Ishikawa (cell line): ENCODE results near the gene FNDC8.

Experiments
- CEBPB ChIP-seq: IDR thresholded peaks from 2 replicates; pipeline ENCODE4 v1.6.1; 2012
- CREB1 ChIP-seq: IDR thresholded peaks from 2 replicates; pipeline ENCODE4 v1.6.1; 2012; ENCODE audit warnings: low read depth
- EGR1 ChIP-seq: IDR thresholded peaks from 2 replicates; pipeline ENCODE4 v1.6.1; 2012
- EP300 ChIP-seq: IDR thresholded peaks from 2 replicates; pipeline ENCODE4 v1.6.1; 2012; ENCODE audit warnings: borderline replicate concordance
- FOXM1 ChIP-seq: IDR thresholded peaks from 2 replicates; pipeline ENCODE4 v1.6.1; 2012; ENCODE audit warnings: low read depth, borderline replicate concordance
- NFIC ChIP-seq: IDR thresholded peaks from 2 replicates; pipeline ENCODE4 v1.6.1; 2012
- RAD21 ChIP-seq: IDR thresholded peaks from 2 replicates; pipeline ENCODE4 v1.6.1; 2012; ENCODE audit warnings: low read depth
- TAF1 ChIP-seq: IDR thresholded peaks from 2 replicates; pipeline ENCODE4 v1.6.1; 2012; ENCODE audit warnings: low read depth, mild to moderate bottlenecking
- TCF12 ChIP-seq: IDR thresholded peaks from 2 replicates; pipeline ENCODE4 v1.6.1; 2012; ENCODE audit warnings: low read depth
- TEAD4 ChIP-seq: IDR thresholded peaks from 2 replicates; pipeline ENCODE4 v1.6.1; 2012
- YY1 ChIP-seq: IDR thresholded peaks from 2 replicates; pipeline ENCODE4 v1.6.1; 2012; ENCODE audit warnings: low read depth
- ZBTB7A ChIP-seq: IDR thresholded peaks from 2 replicates; pipeline ENCODE4 v1.6.1; 2012; ENCODE audit warnings: low read depth
- TF ChIP-seq, protein P1 (sequence below): IDR thresholded peaks from 2 replicates; pipeline ENCODE4 v1.6.1; 2012; ENCODE audit warnings: low read depth, mild to moderate bottlenecking
- TF ChIP-seq, protein P2 (sequence below): IDR thresholded peaks from 2 replicates; pipeline ENCODE4 v1.6.1; 2012
- TF ChIP-seq, protein P3 (sequence below): IDR thresholded peaks from 2 replicates; pipeline ENCODE4 v1.6.1; 2012

The FNDC8 gene

DNA sequence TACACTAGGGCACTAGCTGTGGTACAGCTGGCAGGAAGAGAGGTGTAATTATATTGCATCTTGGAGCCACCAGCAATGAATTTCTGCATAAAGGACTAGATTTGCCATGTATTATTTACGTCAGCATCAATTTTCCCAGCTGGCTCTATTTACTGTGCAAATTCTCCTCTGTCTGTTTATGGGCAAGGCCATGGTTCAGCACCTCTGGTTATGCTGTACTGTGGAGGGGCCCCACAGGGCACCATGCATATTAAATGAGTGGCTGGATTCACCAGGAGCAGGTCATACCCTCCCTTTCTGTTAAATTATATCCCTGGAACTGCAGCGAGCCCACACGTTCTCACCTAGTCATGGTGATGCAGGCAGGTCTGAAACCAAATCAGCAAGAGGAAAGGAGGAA, 21.5 kb upstream of the FNDC8 start:
- TF ChIP-seq ZBTB7A (no peak), CEBPB (no peak), RAD21 (no peak), TCF12 (no peak), FOXM1 (no peak), TEAD4 (no peak), CREB1 (no peak), TAF1 (no peak), EGR1 (no peak), YY1 (no peak), EP300 (no peak), NFIC (no peak)
- TF ChIP-seq, protein P1, sequence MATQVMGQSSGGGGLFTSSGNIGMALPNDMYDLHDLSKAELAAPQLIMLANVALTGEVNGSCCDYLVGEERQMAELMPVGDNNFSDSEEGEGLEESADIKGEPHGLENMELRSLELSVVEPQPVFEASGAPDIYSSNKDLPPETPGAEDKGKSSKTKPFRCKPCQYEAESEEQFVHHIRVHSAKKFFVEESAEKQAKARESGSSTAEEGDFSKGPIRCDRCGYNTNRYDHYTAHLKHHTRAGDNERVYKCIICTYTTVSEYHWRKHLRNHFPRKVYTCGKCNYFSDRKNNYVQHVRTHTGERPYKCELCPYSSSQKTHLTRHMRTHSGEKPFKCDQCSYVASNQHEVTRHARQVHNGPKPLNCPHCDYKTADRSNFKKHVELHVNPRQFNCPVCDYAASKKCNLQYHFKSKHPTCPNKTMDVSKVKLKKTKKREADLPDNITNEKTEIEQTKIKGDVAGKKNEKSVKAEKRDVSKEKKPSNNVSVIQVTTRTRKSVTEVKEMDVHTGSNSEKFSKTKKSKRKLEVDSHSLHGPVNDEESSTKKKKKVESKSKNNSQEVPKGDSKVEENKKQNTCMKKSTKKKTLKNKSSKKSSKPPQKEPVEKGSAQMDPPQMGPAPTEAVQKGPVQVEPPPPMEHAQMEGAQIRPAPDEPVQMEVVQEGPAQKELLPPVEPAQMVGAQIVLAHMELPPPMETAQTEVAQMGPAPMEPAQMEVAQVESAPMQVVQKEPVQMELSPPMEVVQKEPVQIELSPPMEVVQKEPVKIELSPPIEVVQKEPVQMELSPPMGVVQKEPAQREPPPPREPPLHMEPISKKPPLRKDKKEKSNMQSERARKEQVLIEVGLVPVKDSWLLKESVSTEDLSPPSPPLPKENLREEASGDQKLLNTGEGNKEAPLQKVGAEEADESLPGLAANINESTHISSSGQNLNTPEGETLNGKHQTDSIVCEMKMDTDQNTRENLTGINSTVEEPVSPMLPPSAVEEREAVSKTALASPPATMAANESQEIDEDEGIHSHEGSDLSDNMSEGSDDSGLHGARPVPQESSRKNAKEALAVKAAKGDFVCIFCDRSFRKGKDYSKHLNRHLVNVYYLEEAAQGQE, result no peak
- TF ChIP-seq, protein P2, sequence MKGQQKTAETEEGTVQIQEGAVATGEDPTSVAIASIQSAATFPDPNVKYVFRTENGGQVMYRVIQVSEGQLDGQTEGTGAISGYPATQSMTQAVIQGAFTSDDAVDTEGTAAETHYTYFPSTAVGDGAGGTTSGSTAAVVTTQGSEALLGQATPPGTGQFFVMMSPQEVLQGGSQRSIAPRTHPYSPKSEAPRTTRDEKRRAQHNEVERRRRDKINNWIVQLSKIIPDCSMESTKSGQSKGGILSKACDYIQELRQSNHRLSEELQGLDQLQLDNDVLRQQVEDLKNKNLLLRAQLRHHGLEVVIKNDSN, result no peak
- TF ChIP-seq, protein P3, sequence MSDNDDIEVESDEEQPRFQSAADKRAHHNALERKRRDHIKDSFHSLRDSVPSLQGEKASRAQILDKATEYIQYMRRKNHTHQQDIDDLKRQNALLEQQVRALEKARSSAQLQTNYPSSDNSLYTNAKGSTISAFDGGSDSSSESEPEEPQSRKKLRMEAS, result no peak

DNA sequence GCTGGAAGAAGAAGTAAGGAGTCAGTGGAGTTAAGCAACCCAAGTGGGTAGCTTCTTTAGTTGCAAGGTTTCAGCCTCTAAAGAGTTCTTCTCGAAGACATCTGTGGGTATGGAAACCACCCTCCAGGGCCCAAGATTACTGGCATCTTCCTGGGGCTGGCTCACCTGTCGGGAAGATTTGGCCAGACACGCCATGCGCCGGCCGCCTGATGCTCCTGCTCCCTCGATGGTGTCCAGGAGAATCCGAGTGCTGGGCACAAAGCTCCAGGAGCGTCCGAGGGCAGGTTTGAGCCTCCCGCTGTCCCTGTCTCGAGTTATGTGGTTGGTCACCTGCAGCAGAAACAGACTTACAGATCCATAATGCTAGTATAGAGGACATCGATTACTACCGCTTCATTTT, 20.4 kb upstream of the FNDC8 start:
- TF ChIP-seq EGR1 (no peak), RAD21 (no peak), ZBTB7A (no peak), TEAD4 (no peak), TAF1 (no peak)
- TF ChIP-seq, protein P2, result no peak

DNA sequence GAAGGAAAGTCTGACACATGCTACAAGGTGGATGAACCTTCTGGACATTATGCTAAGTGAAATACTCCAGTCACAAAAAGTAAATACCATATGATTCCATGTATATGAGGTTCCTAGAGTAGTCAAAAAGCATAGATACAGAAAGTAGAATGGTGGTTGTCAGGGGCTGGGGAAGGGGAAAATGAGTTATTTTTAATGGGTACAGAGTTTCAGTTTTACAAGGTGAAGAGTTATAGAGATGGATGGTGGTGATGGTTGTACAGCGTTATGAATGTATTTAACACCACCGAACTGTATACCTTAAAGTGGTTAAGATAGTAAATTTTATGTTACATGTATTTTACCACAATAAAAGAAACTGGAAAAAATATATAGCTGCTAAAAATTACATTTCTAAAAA, 19.7 kb upstream of the FNDC8 start:
- TF ChIP-seq TEAD4 (no peak), EP300 (no peak), YY1 (no peak), TCF12 (no peak)
- TF ChIP-seq, protein P2, result no peak

DNA sequence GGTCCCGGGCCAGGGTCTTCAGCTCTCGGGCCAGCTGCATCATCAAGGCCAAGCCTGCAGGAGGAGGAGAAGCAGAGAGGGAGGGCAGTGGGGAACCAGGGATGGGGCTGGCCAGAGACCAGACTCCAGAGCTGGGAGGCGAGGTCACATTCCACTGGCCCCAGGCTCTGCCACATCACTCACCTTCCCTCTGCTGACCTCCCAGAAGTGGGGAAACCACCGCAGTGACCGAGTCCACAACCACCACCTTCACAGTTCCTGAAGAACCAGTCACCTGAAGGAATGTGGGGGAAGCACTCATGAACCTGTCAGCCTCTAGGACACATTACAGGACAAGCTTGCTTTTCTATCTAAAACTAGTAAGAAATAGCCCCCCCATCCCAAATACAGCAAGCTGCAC, 18.1 kb upstream of the FNDC8 start:
- TF ChIP-seq TAF1, result no peak
- TF ChIP-seq, protein P3, result no peak
- TF ChIP-seq, protein P2, result no peak
- TF ChIP-seq, protein P1, result no peak
- no peak for TF ChIP-seq NFIC
- TF ChIP-seq YY1, result no peak
- no peak for TF ChIP-seq CEBPB
- TF ChIP-seq CREB1, result no peak
- TF ChIP-seq RAD21, result no peak
- TF ChIP-seq ZBTB7A, result no peak

DNA sequence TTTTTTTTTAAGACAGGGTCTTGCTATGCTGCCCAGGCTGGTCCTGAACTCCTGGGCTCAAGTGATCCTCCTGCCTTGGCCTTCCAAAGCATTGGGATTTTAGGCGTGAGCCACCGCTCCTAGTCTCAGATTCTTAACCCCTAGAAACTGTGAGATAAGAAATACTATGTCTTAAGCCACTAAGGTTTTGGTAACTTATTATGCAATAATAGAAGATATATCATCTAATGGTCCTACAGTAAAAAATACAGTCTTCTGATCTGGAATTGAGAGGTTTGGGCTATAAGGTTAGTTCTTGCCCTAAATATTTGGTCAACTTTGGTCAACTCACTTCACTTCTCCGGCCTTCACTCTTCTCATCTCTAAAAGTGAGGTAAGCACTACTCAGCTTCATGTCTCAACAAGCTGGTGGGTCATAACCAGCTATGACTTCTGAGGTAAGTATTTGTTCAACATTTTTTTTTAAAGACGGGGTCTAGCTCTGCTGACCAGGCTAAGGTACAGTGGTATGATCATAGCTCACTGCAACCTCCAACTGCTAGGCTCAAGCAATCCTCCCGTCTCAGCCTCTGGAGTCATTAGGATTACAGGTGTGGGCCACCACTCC, 16.5 kb upstream of the FNDC8 start:
- TF ChIP-seq TCF12, result no peak

- TF ChIP-seq, protein P1, result no peak
- TF ChIP-seq TEAD4 (no peak), RAD21 (no peak), ZBTB7A (no peak), YY1 (no peak), EGR1 (no peak), CEBPB (no peak), NFIC (no peak), TAF1 (no peak), FOXM1 (no peak), TCF12 (no peak)
- TF ChIP-seq, protein P2, result no peak
- TF ChIP-seq, protein P3, result no peak
Observed at GRCh38 chr17:35116845-35117244, 4.6 kb upstream of the FNDC8 start.
